Gastrocnemius medialis (tissue), 4 donors: Measurements from ENCODE around the gene PHOSPHO2. TPM values are rescaled to one million over a fixed set of nuclear protein-coding genes. Genes with fewer than 3 reads are reported as not detected.

ENCODE experiments used
- ATAC-seq, 2 donors: fragments of 150-250 bp; one replicate each; pipeline ENCODE4 v1.9.1; 2016
- DNase-seq, 2 donors: peaks; one replicate each; pipeline ENCODE4 v3.0.0-alpha.2; 2019
- H3K27ac ChIP-seq, 4 donors: fragments of 200-600 bp; sonication (generic); 1 replicate in 1 of 4; 2 replicates in 3 of 4; pipeline ENCODE4 v1.5.1; 2016 to 2018; ENCODE audit warnings: mild to moderate bottlenecking in 2 of 4, moderate library complexity in 1 of 4
- H3K27me3 ChIP-seq, 3 donors: fragments of 200-600 bp; sonication (generic) in 2 of 3; 1 replicate in 1 of 3; 2 replicates in 2 of 3; pipeline versions ENCODE4 v1.5.1 to v1.6.0; 2016 to 2019; ENCODE audit warnings: mild to moderate bottlenecking in 1 of 3, moderate library complexity in 1 of 3
- H3K36me3 ChIP-seq, 2 donors: fragments of 200-600 bp; sonication (generic) in 1 of 2; one replicate each; pipeline ENCODE4 v1.5.1; 2017 to 2018
- H3K4me1 ChIP-seq, 2 donors: fragments of 200-600 bp; sonication (generic) in 1 of 2; one replicate each; pipeline ENCODE4 v1.5.1; 2016 to 2017; ENCODE audit warnings: mild to moderate bottlenecking in 2 of 2
- H3K4me3 ChIP-seq, 4 donors: fragments of 200-600 bp; sonication (generic) in 3 of 4; 1 replicate in 1 of 4; 2 replicates in 3 of 4; pipeline ENCODE4 v1.5.1; 2016 to 2019; ENCODE audit warnings: mild to moderate bottlenecking in 2 of 4
- H3K9me3 ChIP-seq, 3 donors: fragments of 200-600 bp; sonication (generic) in 2 of 3; 1 replicate in 1 of 3; 2 replicates in 2 of 3; pipeline ENCODE4 v1.5.1; 2016 to 2019
- CTCF ChIP-seq, 5 experiments: fragments of 450-650 bp in 3 of 5; fragments of 200-600 bp in 2 of 5; sonication (generic) in 2 of 5; IDR thresholded peaks in 4 of 5; conservative IDR thresholded peaks in 1 of 5; 1 replicate in 4 of 5; 2 replicates in 1 of 5; pipeline ENCODE4 v1.5.1; 2016 to 2019; ENCODE audit warnings: antibody characterized with exemption in 5 of 5, mild to moderate bottlenecking in 3 of 5, moderate library complexity in 3 of 5
- POLR2A ChIP-seq, 2 donors: fragments of 450-650 bp; IDR thresholded peaks; one replicate each; pipeline ENCODE4 v1.6.1; 2017; ENCODE audit warnings: antibody characterized with exemption in 2 of 2, mild to moderate bottlenecking in 2 of 2, moderate library complexity in 2 of 2
- in situ Hi-C, 4 donors: fragments of 200-750 bp; cut with MboI; loops; one replicate each; pipeline versions ENCODE4 v1.15.0 to v1.8.0; 2017; ENCODE audit warnings: low sequenced_read_pairs in 4 of 4
- intact Hi-C: fragments of 100-400 bp; cut with DNase I; formaldehyde crosslinking; loops from one replicate; pipeline ENCODE4 v1.15.1; 2023; ENCODE audit warnings: low total_unique reads
- total RNA-seq, 4 donors: library from RNA; depleted of rRNA; stranded (reverse); fragments of >200 nt; gene quantifications; one replicate each; pipeline versions ENCODE4 v1.1.0 to v1.2.3, GENCODE V29; 2016

PHOSPHO2 gene
- total RNA-seq, 4 donors from 2014 or later, result 2.0 to 9.4 (median 2.9) TPM

DNA sequence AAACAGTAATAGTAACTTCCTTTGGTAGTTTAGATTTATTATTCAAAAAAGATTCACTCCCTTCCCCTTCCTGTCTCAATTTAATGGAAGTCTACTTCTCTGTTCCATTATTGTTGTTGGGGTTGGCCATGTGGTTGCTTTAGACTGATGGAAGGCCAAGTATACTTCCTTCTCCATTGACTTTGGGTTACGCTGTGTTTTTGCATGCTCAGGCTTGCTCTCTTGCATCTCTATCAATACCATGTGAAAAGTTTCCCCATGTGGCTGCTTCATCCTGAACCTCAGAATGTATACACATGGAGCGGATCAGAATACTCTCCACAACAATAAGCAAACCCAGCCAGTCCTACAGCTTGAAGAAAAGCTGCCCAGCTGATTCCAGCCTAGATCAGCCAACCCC is 20.3 kb upstream of the PHOSPHO2 start:
- intact Hi-C loops, result no loop called here
- H3K27me3 ChIP-seq, result no peaks in the 10 kb centered on the region
- DNase-seq (no peak), ATAC-seq (no peak)
- no peaks in the 10 kb centered on the region for H3K4me1 ChIP-seq
- H3K4me3 ChIP-seq, result no peak overlapping the region
- H3K36me3 ChIP-seq, result no peaks in the 10 kb centered on the region
- H3K9me3 ChIP-seq, result no peaks in the 10 kb centered on the region
- TF ChIP-seq CTCF (IDR thresholded peaks at IDR 0.05 in 4 of 5, conservative IDR thresholded peaks at IDR 0.05 in 1 of 5) (no peak), POLR2A (IDR thresholded peaks at IDR 0.05) (no peak)
- H3K27ac ChIP-seq, result no peak overlapping the region
- in situ Hi-C loops, result no loop called here

DNA sequence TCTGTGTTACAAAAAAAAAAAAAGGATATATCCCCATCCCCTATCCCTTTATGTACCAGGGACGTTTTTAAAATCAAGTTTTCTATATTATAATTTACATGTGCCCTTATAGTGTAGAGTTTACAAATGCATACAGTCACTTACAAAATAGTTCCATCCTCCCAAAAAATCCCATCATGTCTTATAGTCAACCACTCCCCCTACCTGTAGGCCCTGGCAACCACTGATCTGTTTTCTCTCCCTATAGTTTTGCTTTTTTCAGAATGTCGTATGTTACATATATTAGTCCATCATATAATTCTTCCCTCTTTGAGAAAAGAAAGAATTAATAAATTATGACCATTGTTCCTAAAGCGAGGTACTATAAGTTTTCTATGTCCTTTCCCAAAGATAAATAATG is 17.9 kb upstream of the PHOSPHO2 start:
- Histone ChIP-seq H3K27ac (no peak overlapping the region), H3K4me3 (no peak overlapping the region), H3K36me3 (no peaks in the 10 kb centered on the region), H3K27me3 (no peaks in the 10 kb centered on the region), H3K9me3 (no peaks in the 10 kb centered on the region), H3K4me1 (no peaks in the 10 kb centered on the region)
- ATAC-seq (no peak), DNase-seq (no peak)
- in situ Hi-C loops (no loop called here), intact Hi-C loops (no loop called here)
- TF ChIP-seq CTCF (IDR thresholded peaks at IDR 0.05 in 4 of 5, conservative IDR thresholded peaks at IDR 0.05 in 1 of 5), result no peak
- TF ChIP-seq POLR2A (IDR thresholded peaks at IDR 0.05), result no peak

DNA sequence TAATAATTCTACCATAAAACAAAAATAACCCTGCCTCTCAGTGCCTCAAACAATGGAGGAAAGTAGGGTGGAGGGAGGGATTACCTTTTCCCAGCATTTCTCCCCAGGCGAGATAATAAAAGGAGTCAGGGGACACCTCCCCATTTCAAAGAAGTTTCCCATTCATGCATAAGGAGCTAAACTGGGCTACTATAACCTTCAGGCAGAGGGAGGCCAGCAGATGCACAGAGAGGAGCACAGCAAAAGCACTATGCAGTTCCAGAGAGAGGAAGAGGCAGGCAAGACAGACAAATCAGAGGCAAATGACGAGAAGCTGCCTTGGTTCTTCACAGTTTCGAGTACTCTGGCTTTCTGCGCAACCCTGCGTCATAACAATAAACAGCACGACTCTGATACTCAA is 17.4 kb upstream of the PHOSPHO2 start:
- H3K9me3 ChIP-seq, result no peaks in the 10 kb centered on the region
- no peaks in the 10 kb centered on the region for H3K27me3 ChIP-seq
- in situ Hi-C loops, result no loop called here
- no peak overlapping the region for H3K27ac ChIP-seq
- ATAC-seq (no peak), DNase-seq (no peak)
- no peaks in the 10 kb centered on the region for H3K36me3 ChIP-seq
- no peak for TF ChIP-seq CTCF (IDR thresholded peaks at IDR 0.05 in 4 of 5, conservative IDR thresholded peaks at IDR 0.05 in 1 of 5)
- TF ChIP-seq POLR2A (IDR thresholded peaks at IDR 0.05), result no peak
- intact Hi-C loops, result no loop called here
- H3K4me3 ChIP-seq, result no peak overlapping the region
- H3K4me1 ChIP-seq, result no peaks in the 10 kb centered on the region

- intact Hi-C loops, result no loop called here
- TF ChIP-seq POLR2A (IDR thresholded peaks at IDR 0.05) (no peak), CTCF (IDR thresholded peaks at IDR 0.05 in 4 of 5, conservative IDR thresholded peaks at IDR 0.05 in 1 of 5) (no peak)
- no peak for DNase-seq
- H3K4me1 ChIP-seq, result no peaks in the 10 kb centered on the region
- no peaks in the 10 kb centered on the region for H3K36me3 ChIP-seq
- ATAC-seq, result no peak
- in situ Hi-C loops, result no loop called here
- H3K27me3 ChIP-seq, result no peaks in the 10 kb centered on the region
- no peaks in the 10 kb centered on the region for H3K9me3 ChIP-seq
- no peak overlapping the region for H3K27ac ChIP-seq
- no peak overlapping the region for H3K4me3 ChIP-seq
These were observed 11.2 kb upstream of the PHOSPHO2 start for GRCh38 chr2:169683054-169683424.

GRCh38 chr2:169683425-169684134 is 10.7 kb upstream of the PHOSPHO2 start:
- in situ Hi-C loops (no loop called here), intact Hi-C loops (no loop called here)
- Histone ChIP-seq H3K36me3 (no peaks in the 10 kb centered on the region), H3K4me3 (no peak overlapping the region), H3K27me3 (no peaks in the 10 kb centered on the region), H3K27ac (no peak overlapping the region), H3K4me1 (no peaks in the 10 kb centered on the region), H3K9me3 (no peaks in the 10 kb centered on the region)
- no peak for DNase-seq
- TF ChIP-seq POLR2A (IDR thresholded peaks at IDR 0.05) (no peak), CTCF (IDR thresholded peaks at IDR 0.05 in 4 of 5, conservative IDR thresholded peaks at IDR 0.05 in 1 of 5) (no peak)
- ATAC-seq, result no peak
